Cardiac muscle cell (in vitro differentiated cells and primary cell): ENCODE measurements around the gene SHISAL1. TPM values are rescaled to one million over a fixed set of nuclear protein-coding genes. Genes with fewer than 3 reads are reported as not detected.

ENCODE experiments used
- DNase-seq, 2 donors: peaks; one replicate each; pipeline versions ENCODE4 v3.0.0 to v3.0.0-alpha.2; 2010 to 2017; ENCODE audit warnings: low read depth in 1 of 2, low spot score in 1 of 2
- H3K27ac ChIP-seq: fragments of 200-600 bp; sonication (generic); 2 replicates; pipeline ENCODE4 v1.5.1; 2016
- H3K27me3 ChIP-seq: fragments of 200-600 bp; sonication (generic); 2 replicates; pipeline ENCODE4 v1.6.0; 2016; ENCODE audit warnings: control low read depth
- H3K36me3 ChIP-seq: fragments of 200-600 bp; sonication (generic); 2 replicates; pipeline ENCODE4 v1.5.1; 2016; ENCODE audit warnings: control low read depth
- H3K4me1 ChIP-seq: fragments of 200-600 bp; sonication (generic); 2 replicates; pipeline ENCODE4 v1.8.1; 2017; ENCODE audit warnings: low read depth, mild to moderate bottlenecking, mixed run types
- H3K4me3 ChIP-seq: fragments of 200-600 bp; sonication (generic); 2 replicates; pipeline ENCODE4 v1.5.1; 2016; ENCODE audit warnings: mild to moderate bottlenecking
- H3K9me3 ChIP-seq: fragments of 200-600 bp; sonication (generic); 2 replicates; pipeline ENCODE4 v1.5.1; 2017; ENCODE audit warnings: low read depth, mild to moderate bottlenecking, control low read depth
- CTCF ChIP-seq: IDR thresholded peaks from 2 replicates; pipeline ENCODE4 v1.5.1; 2012; ENCODE audit warnings: low read depth, mild to moderate bottlenecking, low read length
- polyA plus RNA-seq: library from polyadenylated mRNA; unstranded; fragments of >200 nt; fragmentation: Nextera tagmentation; extraction: Ambion mirVana; gene quantifications from 2 replicates; pipeline ENCODE4 v1.2.1, GENCODE V29; 2016
- total RNA-seq: library from RNA; depleted of rRNA; stranded (reverse); fragments of >200 nt; gene quantifications from 2 replicates; pipeline ENCODE4 v1.2.3, GENCODE V29; 2016

The SHISAL1 gene
- total and polyA plus RNA-seq, 2 experiments from 2014 or later: 0.40 to 2.8 TPM

GRCh38 chr22:44284711-44285110 lies 28.0 kb downstream of the SHISAL1 start:
- Histone ChIP-seq H3K9me3 (no peaks in the 10 kb centered on the region), H3K4me1 (no peaks in the 10 kb centered on the region), H3K4me3 (no peak overlapping the region), H3K27ac (no peak overlapping the region), H3K36me3 (no peaks in the 10 kb centered on the region), H3K27me3 (no peaks in the 10 kb centered on the region)
- DNase-seq: no peak
- TF ChIP-seq CTCF: no peak

- Histone ChIP-seq H3K4me1 (no peaks in the 10 kb centered on the region), H3K4me3 (no peak overlapping the region), H3K9me3 (no peaks in the 10 kb centered on the region), H3K27ac (no peak overlapping the region), H3K27me3 (no peaks in the 10 kb centered on the region), H3K36me3 (no peaks in the 10 kb centered on the region)
- TF ChIP-seq CTCF: no peak
- DNase-seq: no peak
Measured at GRCh38 chr22:44281768-44282637, 30.7 kb downstream of the SHISAL1 start.

GRCh38 chr22:44280665-44281188 lies 32.0 kb downstream of the SHISAL1 start:
- H3K27ac ChIP-seq: no peak overlapping the region
- DNase-seq: no peak
- H3K36me3 ChIP-seq: no peaks in the 10 kb centered on the region
- no peak overlapping the region for H3K4me3 ChIP-seq
- no peaks in the 10 kb centered on the region for H3K9me3 ChIP-seq
- H3K4me1 ChIP-seq: no peaks in the 10 kb centered on the region
- TF ChIP-seq CTCF: no peak
- no peaks in the 10 kb centered on the region for H3K27me3 ChIP-seq

- no peak for TF ChIP-seq CTCF
- Histone ChIP-seq H3K4me3 (no peak overlapping the region), H3K36me3 (no peaks in the 10 kb centered on the region), H3K27ac (no peak overlapping the region), H3K9me3 (no peaks in the 10 kb centered on the region), H3K27me3 (no peaks in the 10 kb centered on the region), H3K4me1 (no peaks in the 10 kb centered on the region)
- no peak for DNase-seq
Measured at GRCh38 chr22:44279069-44279360, 33.7 kb downstream of the SHISAL1 start.

GRCh38 chr22:44278243-44279068 lies 34.3 kb downstream of the SHISAL1 start:
- no peak for DNase-seq
- no peaks in the 10 kb centered on the region for H3K4me1 ChIP-seq
- no peaks in the 10 kb centered on the region for H3K36me3 ChIP-seq
- no peak for TF ChIP-seq CTCF
- H3K9me3 ChIP-seq: no peaks in the 10 kb centered on the region
- H3K27me3 ChIP-seq: no peaks in the 10 kb centered on the region
- no peak overlapping the region for H3K27ac ChIP-seq
- H3K4me3 ChIP-seq: no peak overlapping the region
